HEK293 (cell line): ENCODE data around the gene MUS81.

ENCODE experiments used
- CTCF ChIA-PET: fragments of 350-600 bp; formaldehyde crosslinking; extraction: SDS; loops from one replicate; lab custom pipeline; 2021; ENCODE audit warnings: antibody characterized with exemption; lab: Yijun Ruan, JAX
- POLR2A ChIA-PET: fragments of 300-600 bp; formaldehyde crosslinking; extraction: SDS; loops from one replicate; lab custom pipeline; 2020; ENCODE audit warnings: antibody characterized with exemption, inconsistent platforms; lab: Yijun Ruan, JAX
- H3K27ac ChIP-seq: fragments of 200-500 bp; sonication (Bioruptor generic); 2 replicates; pipeline ENCODE4 v1.5.1; 2014; ENCODE audit warnings: low read depth, low read length, control low read depth, inconsistent platforms; ENCODE audit errors: extremely low read depth
- H3K36me3 ChIP-seq, 2 experiments: fragments of 200-500 bp in 1 of 2; sonication (Bioruptor generic) in 1 of 2; 1 replicate in 1 of 2; 2 replicates in 1 of 2; pipeline ENCODE4 v1.5.1; 2014 to 2017; ENCODE audit warnings: inconsistent platforms in 2 of 2, low read length in 2 of 2; ENCODE audit not compliant: control insufficient read depth in 2 of 2, insufficient read depth in 1 of 2
- H3K4me1 ChIP-seq: fragments of 200-500 bp; sonication (Bioruptor generic); 2 replicates; pipeline ENCODE4 v1.5.1; 2014; ENCODE audit warnings: mild to moderate bottlenecking, low read length, inconsistent platforms; ENCODE audit not compliant: control insufficient read depth, insufficient read depth
- H3K4me3 ChIP-seq: 2 replicates; pipeline ENCODE4 v1.5.1; 2011; ENCODE audit warnings: low read depth, mild to moderate bottlenecking, control low read depth, low read length, moderate library complexity
- H3K9me3 ChIP-seq: fragments of 200-500 bp; sonication (Bioruptor generic); 2 replicates; pipeline ENCODE4 v1.5.1; 2014; ENCODE audit warnings: low read depth, low read length, inconsistent platforms; ENCODE audit not compliant: control insufficient read depth, insufficient read depth
- GLIS2 ChIP-seq: fragments of 450-650 bp; formaldehyde crosslinking; IDR thresholded peaks from 2 replicates; pipeline ENCODE4 v1.5.1; 2016; ENCODE audit warnings: missing biosample characterization, missing genetic modification characterization
- KLF8 ChIP-seq: fragments of 450-650 bp; formaldehyde crosslinking; IDR thresholded peaks from 2 replicates; pipeline ENCODE4 v1.5.1; 2016; ENCODE audit warnings: missing biosample characterization, missing genetic modification characterization
- ZNF423 ChIP-seq: fragments of 450-650 bp; formaldehyde crosslinking; IDR thresholded peaks from 2 replicates; pipeline ENCODE4 v1.5.1; 2016; ENCODE audit warnings: missing biosample characterization, missing genetic modification characterization
- ZNF560 ChIP-seq: fragments of 450-650 bp; formaldehyde crosslinking; IDR thresholded peaks from 2 replicates; pipeline ENCODE4 v1.5.1; 2017; ENCODE audit warnings: missing biosample characterization, missing genetic modification characterization, borderline replicate concordance
- ZNF571 ChIP-seq: fragments of 450-650 bp; formaldehyde crosslinking; IDR thresholded peaks from 2 replicates; pipeline ENCODE4 v1.5.0; 2017; ENCODE audit warnings: missing biosample characterization, missing genetic modification characterization
- ZNF658 ChIP-seq: fragments of 450-650 bp; formaldehyde crosslinking; IDR thresholded peaks from 2 replicates; pipeline ENCODE4; 2016; ENCODE audit warnings: missing biosample characterization, missing genetic modification characterization
- ZNF785 ChIP-seq: fragments of 450-650 bp; formaldehyde crosslinking; IDR thresholded peaks from 2 replicates; pipeline ENCODE4 v1.5.1; 2016; ENCODE audit warnings: missing biosample characterization, missing genetic modification characterization
- ZNF791 ChIP-seq: fragments of 450-650 bp; formaldehyde crosslinking; IDR thresholded peaks from 2 replicates; pipeline ENCODE4 v1.5.1; 2016; ENCODE audit warnings: missing biosample characterization, missing genetic modification characterization
- TF ChIP-seq, protein P1 (sequence below): fragments of 450-650 bp; formaldehyde crosslinking; IDR thresholded peaks from 2 replicates; pipeline ENCODE4 v1.5.1; 2016; ENCODE audit warnings: missing biosample characterization, missing genetic modification characterization
- TF ChIP-seq, protein P2 (sequence below): fragments of 450-650 bp; formaldehyde crosslinking; IDR thresholded peaks from 2 replicates; pipeline ENCODE4 v1.5.1; 2017; ENCODE audit warnings: missing biosample characterization, missing genetic modification characterization
- TF ChIP-seq, protein P3 (sequence below): fragments of 450-650 bp; formaldehyde crosslinking; IDR thresholded peaks from 2 replicates; pipeline ENCODE4 v1.5.1; 2016; ENCODE audit warnings: missing biosample characterization, missing genetic modification characterization
- TF ChIP-seq, protein P4 (sequence below): fragments of 450-650 bp; formaldehyde crosslinking; IDR thresholded peaks from 2 replicates; pipeline ENCODE4 v1.5.1; 2016; ENCODE audit warnings: missing biosample characterization, missing genetic modification characterization

Gene MUS81

DNA sequence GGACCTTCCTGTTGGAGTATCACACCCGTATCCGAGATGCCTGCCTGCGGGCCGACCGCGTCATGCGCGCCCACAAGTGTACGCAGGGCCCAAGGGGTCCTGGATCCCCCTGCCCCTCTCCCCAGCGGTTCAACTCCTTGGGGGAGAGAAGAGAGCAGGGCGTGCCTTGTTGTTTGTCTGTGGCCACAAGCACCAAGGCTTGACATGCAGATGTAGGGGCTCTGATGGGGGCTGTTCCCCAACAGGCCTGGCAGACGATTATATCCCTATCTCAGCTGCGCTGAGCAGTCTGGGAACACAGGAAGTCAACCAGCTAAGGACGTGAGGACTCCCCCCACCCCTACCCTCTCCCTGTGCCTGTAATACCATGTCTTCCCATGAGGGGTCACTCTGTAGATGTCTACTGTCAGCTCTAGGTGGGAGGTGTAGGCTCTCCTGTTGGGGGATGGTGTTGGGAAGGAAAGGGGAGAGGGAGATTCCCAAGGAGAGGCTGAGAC is 9.1 kb upstream of the MUS81 start:
- CTCF ChIA-PET: interaction anchor here (0.6 to 4.5 kb wide), 14 partner anchors 8 to 195 kb away, joined by 3 to 22 read pairs (median 3); partner anchors contain the start of genes KAT5 and MUS81
- Histone ChIP-seq H3K27ac (no peak overlapping the region), H3K4me1 (no peaks in the 10 kb centered on the region), H3K9me3 (no peaks in the 10 kb centered on the region), H3K4me3 (no peak overlapping the region), H3K36me3 (peaks cover 0 to 50% of the 10 kb centered on the region in 2 experiments; a peak in 1 of 3 replicates)
- TF ChIP-seq ZNF423 (no peak), GLIS2 (0 out of 2 replicates have a peak, but pooled peaks have one; percentile 10), ZNF785 (no peak), KLF8 (tag by site-specific recombination) (peak; percentile 31; the same call in 1 of the 2 replicates), ZNF571 (tag by site-specific recombination) (no peak)
- TF ChIP-seq, protein P1, sequence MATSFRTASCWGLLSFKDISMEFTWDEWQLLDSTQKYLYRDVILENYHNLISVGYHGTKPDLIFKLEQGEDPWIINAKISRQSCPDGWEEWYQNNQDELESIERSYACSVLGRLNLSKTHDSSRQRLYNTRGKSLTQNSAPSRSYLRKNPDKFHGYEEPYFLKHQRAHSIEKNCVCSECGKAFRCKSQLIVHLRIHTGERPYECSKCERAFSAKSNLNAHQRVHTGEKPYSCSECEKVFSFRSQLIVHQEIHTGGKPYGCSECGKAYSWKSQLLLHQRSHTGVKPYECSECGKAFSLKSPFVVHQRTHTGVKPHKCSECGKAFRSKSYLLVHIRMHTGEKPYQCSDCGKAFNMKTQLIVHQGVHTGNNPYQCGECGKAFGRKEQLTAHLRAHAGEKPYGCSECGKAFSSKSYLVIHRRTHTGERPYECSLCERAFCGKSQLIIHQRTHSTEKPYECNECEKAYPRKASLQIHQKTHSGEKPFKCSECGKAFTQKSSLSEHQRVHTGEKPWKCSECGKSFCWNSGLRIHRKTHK: no peak
- TF ChIP-seq, protein P2, sequence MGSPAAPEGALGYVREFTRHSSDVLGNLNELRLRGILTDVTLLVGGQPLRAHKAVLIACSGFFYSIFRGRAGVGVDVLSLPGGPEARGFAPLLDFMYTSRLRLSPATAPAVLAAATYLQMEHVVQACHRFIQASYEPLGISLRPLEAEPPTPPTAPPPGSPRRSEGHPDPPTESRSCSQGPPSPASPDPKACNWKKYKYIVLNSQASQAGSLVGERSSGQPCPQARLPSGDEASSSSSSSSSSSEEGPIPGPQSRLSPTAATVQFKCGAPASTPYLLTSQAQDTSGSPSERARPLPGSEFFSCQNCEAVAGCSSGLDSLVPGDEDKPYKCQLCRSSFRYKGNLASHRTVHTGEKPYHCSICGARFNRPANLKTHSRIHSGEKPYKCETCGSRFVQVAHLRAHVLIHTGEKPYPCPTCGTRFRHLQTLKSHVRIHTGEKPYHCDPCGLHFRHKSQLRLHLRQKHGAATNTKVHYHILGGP (tag by site-specific recombination): no peak
- TF ChIP-seq, protein P3, sequence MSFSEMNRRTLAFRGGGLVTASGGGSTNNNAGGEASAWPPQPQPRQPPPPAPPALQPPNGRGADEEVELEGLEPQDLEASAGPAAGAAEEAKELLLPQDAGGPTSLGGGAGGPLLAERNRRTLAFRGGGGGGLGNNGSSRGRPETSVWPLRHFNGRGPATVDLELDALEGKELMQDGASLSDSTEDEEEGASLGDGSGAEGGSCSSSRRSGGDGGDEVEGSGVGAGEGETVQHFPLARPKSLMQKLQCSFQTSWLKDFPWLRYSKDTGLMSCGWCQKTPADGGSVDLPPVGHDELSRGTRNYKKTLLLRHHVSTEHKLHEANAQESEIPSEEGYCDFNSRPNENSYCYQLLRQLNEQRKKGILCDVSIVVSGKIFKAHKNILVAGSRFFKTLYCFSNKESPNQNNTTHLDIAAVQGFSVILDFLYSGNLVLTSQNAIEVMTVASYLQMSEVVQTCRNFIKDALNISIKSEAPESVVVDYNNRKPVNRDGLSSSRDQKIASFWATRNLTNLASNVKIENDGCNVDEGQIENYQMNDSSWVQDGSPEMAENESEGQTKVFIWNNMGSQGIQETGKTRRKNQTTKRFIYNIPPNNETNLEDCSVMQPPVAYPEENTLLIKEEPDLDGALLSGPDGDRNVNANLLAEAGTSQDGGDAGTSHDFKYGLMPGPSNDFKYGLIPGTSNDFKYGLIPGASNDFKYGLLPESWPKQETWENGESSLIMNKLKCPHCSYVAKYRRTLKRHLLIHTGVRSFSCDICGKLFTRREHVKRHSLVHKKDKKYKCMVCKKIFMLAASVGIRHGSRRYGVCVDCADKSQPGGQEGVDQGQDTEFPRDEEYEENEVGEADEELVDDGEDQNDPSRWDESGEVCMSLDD: no peak
- POLR2A ChIA-PET: interaction anchor here (0.5 to 4.3 kb wide), 7 partner anchors 9 to 438 kb away, joined by 3 to 33 read pairs (median 4); partner anchors contain the start of genes FIBP, MUS81 and YIF1A

DNA sequence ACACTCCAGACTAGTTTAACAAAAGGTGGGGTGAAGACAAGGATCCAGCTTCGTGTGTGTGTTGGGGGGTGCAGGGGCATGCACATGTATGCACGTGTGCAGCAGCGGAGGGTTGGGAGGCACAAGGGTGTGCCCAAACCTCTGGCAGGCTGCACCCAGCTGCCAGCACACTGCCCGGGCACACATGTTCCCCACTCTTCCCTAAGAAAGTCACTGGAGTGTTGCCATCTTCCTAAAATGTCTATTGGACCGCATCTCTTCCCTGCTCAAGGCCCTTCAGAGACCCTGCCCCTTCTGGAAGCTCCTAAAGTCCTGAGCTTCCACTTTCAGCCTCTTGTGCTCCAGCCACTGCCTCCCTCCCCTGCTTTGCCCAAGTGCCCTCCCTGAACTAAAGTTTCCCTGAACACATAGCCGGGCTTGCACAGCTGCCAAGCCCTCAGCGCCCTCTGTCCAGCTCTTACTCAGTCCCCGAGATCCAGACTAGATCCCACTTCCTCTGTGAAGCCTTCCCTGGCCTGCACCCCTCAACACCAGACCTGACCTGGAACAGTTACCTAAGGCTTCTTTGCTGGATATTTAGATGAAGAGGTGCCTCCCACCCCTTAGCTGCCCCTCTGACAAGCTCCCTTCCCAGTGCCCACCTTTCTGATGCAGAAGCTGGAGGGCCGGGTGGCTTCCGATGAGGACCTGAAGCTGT is 8.3 kb upstream of the MUS81 start:
- Histone ChIP-seq H3K9me3 (no peaks in the 10 kb centered on the region), H3K36me3 (peaks cover 0 to 56% of the 10 kb centered on the region in 2 experiments; a peak in 1 of 3 replicates), H3K27ac (no peak overlapping the region), H3K4me3 (no peak overlapping the region), H3K4me1 (no peaks in the 10 kb centered on the region)
- no peak for TF ChIP-seq ZNF560 (tag by site-specific recombination)
- no peak for TF ChIP-seq ZNF791 (tag by site-specific recombination)
- TF ChIP-seq, protein P4, sequence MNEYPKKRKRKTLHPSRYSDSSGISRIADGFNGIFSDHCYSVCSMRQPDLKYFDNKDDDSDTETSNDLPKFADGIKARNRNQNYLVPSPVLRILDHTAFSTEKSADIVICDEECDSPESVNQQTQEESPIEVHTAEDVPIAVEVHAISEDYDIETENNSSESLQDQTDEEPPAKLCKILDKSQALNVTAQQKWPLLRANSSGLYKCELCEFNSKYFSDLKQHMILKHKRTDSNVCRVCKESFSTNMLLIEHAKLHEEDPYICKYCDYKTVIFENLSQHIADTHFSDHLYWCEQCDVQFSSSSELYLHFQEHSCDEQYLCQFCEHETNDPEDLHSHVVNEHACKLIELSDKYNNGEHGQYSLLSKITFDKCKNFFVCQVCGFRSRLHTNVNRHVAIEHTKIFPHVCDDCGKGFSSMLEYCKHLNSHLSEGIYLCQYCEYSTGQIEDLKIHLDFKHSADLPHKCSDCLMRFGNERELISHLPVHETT (tag by site-specific recombination): no peak
- TF ChIP-seq ZNF658 (tag by site-specific recombination): no peak
- ChIA-PET POLR2A (interaction anchor here (0.6 to 4.3 kb wide), 10 partner anchors 8 to 136 kb away, joined by 3 to 33 read pairs (median 4); partner anchors contain the start of genes CCDC85B, FIBP and MUS81), CTCF (interaction anchor here (0.6 to 4.5 kb wide), 13 partner anchors 8 to 525 kb away, joined by 3 to 22 read pairs (median 3); partner anchors contain the start of genes KAT5 and MUS81)
